Smooth muscle cell (in vitro differentiated cells): ENCODE data around the gene ZNF423. TPM values are rescaled to one million over a fixed set of nuclear protein-coding genes. Genes with fewer than 3 reads are reported as not detected.

Experiments
- DNase-seq: peaks from one replicate; lab custom pipeline; 2025; ENCODE audit not compliant: unreplicated experiment; lab: John Stamatoyannopoulos, UW
- H2AFZ ChIP-seq: fragments of 200-600 bp; sonication (generic); 2 replicates; pipeline ENCODE4 v1.6.0; 2016; ENCODE audit warnings: antibody characterized with exemption, low read depth, mild to moderate bottlenecking
- H3F3A ChIP-seq: fragments of 200-600 bp; sonication (generic); 2 replicates; pipeline ENCODE4 v1.6.0; 2017; ENCODE audit warnings: antibody characterized with exemption, low read depth
- H3K27ac ChIP-seq: fragments of 200-600 bp; sonication (generic); 2 replicates; pipeline ENCODE4 v1.5.1; 2016; ENCODE audit warnings: low read depth, mild to moderate bottlenecking
- H3K27me3 ChIP-seq: fragments of 200-600 bp; sonication (generic); 2 replicates; pipeline ENCODE4 v1.6.1; 2016; ENCODE audit warnings: low read depth, mild to moderate bottlenecking
- H3K36me3 ChIP-seq: fragments of 200-600 bp; sonication (generic); 2 replicates; pipeline ENCODE4 v1.5.1; 2016; ENCODE audit warnings: low read depth
- H3K4me1 ChIP-seq: fragments of 200-600 bp; sonication (generic); 2 replicates; pipeline ENCODE4 v1.5.1; 2016; ENCODE audit warnings: low read depth
- H3K4me2 ChIP-seq: fragments of 200-600 bp; sonication (generic); 2 replicates; pipeline ENCODE4 v1.6.0; 2016; ENCODE audit warnings: mild to moderate bottlenecking
- H3K4me3 ChIP-seq: fragments of 200-600 bp; sonication (generic); 2 replicates; pipeline ENCODE4 v1.5.1; 2016; ENCODE audit warnings: mild to moderate bottlenecking
- H3K79me2 ChIP-seq: fragments of 200-600 bp; sonication (generic); 2 replicates; pipeline ENCODE4 v1.6.0; 2016; ENCODE audit warnings: low read depth, mild to moderate bottlenecking
- H3K9ac ChIP-seq: fragments of 200-600 bp; sonication (generic); 2 replicates; pipeline ENCODE4 v1.6.0; 2016; ENCODE audit warnings: low read depth
- H3K9me3 ChIP-seq: fragments of 200-600 bp; sonication (generic); replicated peaks from 2 replicates; pipeline ENCODE4 v1.5.1; 2016; ENCODE audit warnings: low read depth
- H4K20me1 ChIP-seq: fragments of 200-600 bp; sonication (generic); 2 replicates; pipeline ENCODE4 v1.6.0; 2016; ENCODE audit warnings: low read depth
- CTCF ChIP-seq: fragments of 200-600 bp; sonication (generic); IDR thresholded peaks from 2 replicates; pipeline ENCODE4 v1.5.1; 2017; ENCODE audit warnings: borderline replicate concordance, mild to moderate bottlenecking, antibody characterized with exemption; ENCODE audit not compliant: insufficient read depth, poor library complexity, severe bottlenecking
- WGBS: methylation state at CpG from one replicate; pipeline ENCODE4 v1.1.7; 2016; ENCODE audit warnings: low lambda C conversion rate; 5-methylcytosine and 5-hydroxymethylcytosine counted together
- polyA plus RNA-seq: library from polyadenylated mRNA; unstranded; fragments of >200 nt; fragmentation: Nextera tagmentation; extraction: Ambion mirVana; gene quantifications from 2 replicates; pipeline ENCODE4 v1.2.1, GENCODE V29; 2016
- total RNA-seq: library from RNA; depleted of rRNA; stranded (reverse); fragments of >200 nt; gene quantifications from 2 replicates; pipeline ENCODE4 v1.2.3, GENCODE V29; 2014

The ZNF423 gene
- total and polyA plus RNA-seq, 2 experiments from 2014 or later: 6.9 to 7.0 TPM

- no peak overlapping the region for H3K9ac ChIP-seq
- no peak for TF ChIP-seq CTCF
- H3K79me2 ChIP-seq: no peaks in the 10 kb centered on the region
- peaks cover 4% of the 10 kb centered on the region for H3F3A ChIP-seq
- H3K4me2 ChIP-seq: no peak overlapping the region
- H3K27me3 ChIP-seq: no peaks in the 10 kb centered on the region
- H4K20me1 ChIP-seq: no peaks in the 10 kb centered on the region
- no peak overlapping the region for H3K4me3 ChIP-seq
- no peak overlapping the region for H3K27ac ChIP-seq
- no peak overlapping the region for H2AFZ ChIP-seq
- no peaks in the 10 kb centered on the region for H3K36me3 ChIP-seq
- WGBS: 95% methylated on average over 10 of the region's 10 CpGs
- H3K4me1 ChIP-seq: peaks cover 7% of the 10 kb centered on the region
- H3K9me3 ChIP-seq: no peaks in the 10 kb centered on the region
- DNase-seq: no peak
Observed at GRCh38 chr16:49634235-49635008, 221.5 kb downstream of the ZNF423 start.

- no peak for TF ChIP-seq CTCF
- Histone ChIP-seq H3K27ac (no peak overlapping the region), H3K27me3 (no peaks in the 10 kb centered on the region), H3F3A (no peaks in the 10 kb centered on the region), H3K36me3 (no peaks in the 10 kb centered on the region), H2AFZ (no peak overlapping the region), H3K9me3 (no peaks in the 10 kb centered on the region), H3K4me1 (peaks cover 3% of the 10 kb centered on the region), H3K9ac (no peak overlapping the region), H3K79me2 (no peaks in the 10 kb centered on the region), H3K4me3 (no peak overlapping the region), H3K4me2 (no peak overlapping the region), H4K20me1 (no peaks in the 10 kb centered on the region)
- no peak for DNase-seq
- 97% methylated on average over 4 of the region's 4 CpGs for WGBS
Observed at GRCh38 chr16:49632795-49633184, 223.1 kb downstream of the ZNF423 start.

GRCh38 chr16:49632086-49632794 lies 223.7 kb downstream of the ZNF423 start:
- no peaks in the 10 kb centered on the region for H3K9me3 ChIP-seq
- no peak overlapping the region for H3K4me3 ChIP-seq
- H3K27me3 ChIP-seq: no peaks in the 10 kb centered on the region
- TF ChIP-seq CTCF: no peak
- H3K27ac ChIP-seq: peak overlapping the region; percentile 31
- no peak overlapping the region for H3K9ac ChIP-seq
- H2AFZ ChIP-seq: no peak overlapping the region
- H3K4me2 ChIP-seq: no peak overlapping the region
- H4K20me1 ChIP-seq: no peaks in the 10 kb centered on the region
- no peaks in the 10 kb centered on the region for H3F3A ChIP-seq
- H3K4me1 ChIP-seq: peaks cover 3% of the 10 kb centered on the region
- H3K36me3 ChIP-seq: no peaks in the 10 kb centered on the region
- no peaks in the 10 kb centered on the region for H3K79me2 ChIP-seq
- 94% methylated on average over 9 of the region's 9 CpGs for WGBS
- no peak for DNase-seq
